ENCODE measurements around the gene IL12RB2. TPM values are rescaled to one million over a fixed set of nuclear protein-coding genes. Genes with fewer than 3 reads are reported as not detected.

The IL12RB2 gene
- total and polyA plus RNA-seq, 2 donors (not counting 3 experiments of a cell fraction or from before 2014, with no cell fraction given), result 0.42 TPM; not detected in 1

DNA sequence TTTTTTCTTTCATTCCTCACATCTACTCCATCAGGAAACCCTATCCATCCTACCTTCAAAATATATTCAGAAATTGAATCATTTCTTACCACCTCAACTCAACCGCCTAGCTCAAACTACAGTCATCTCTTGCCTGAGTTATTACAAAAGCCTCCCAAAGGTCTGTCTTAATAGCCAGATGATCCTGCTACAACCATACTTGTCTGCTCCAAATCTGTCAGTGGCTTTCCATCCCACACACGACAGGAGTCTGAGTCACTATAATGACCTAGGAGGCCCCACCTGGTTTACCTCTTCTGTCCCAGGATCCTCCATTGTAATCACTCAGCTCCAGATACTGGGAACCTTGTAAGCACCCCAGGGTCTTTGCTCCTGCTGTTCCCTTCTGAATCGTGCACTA lies 37.1 kb upstream of the IL12RB2 start:
- H3K9me1 ChIP-seq (replicated peaks; ENCODE audit: control insufficient read depth, extremely low read depth, insufficient read depth, low read length), result no peaks in the 10 kb centered on the region
- no peak overlapping the region for H3K9ac ChIP-seq (replicated peaks; ENCODE audit: extremely low read depth, insufficient read depth, low read length)
- POLR2A ChIA-PET, result no interaction called here
- H3K79me2 ChIP-seq (ENCODE audit: control insufficient read depth, insufficient read depth, low read length), result no peaks in the 10 kb centered on the region
- dilution Hi-C loops (cut with MboI; ENCODE audit: extremely low pct_ligation_motif_present, low sequenced_read_pairs) (no loop called here), intact Hi-C loops (cut with micrococcal nuclease) (no loop called here)
- H3K4me3 ChIP-seq (replicated peaks in 1 of 3; ENCODE audit: insufficient read depth in 1 of 3, low read depth in 1 of 3, low read length in 3 of 3), result no peak overlapping the region
- H4K20me1 ChIP-seq (replicated peaks; ENCODE audit: control insufficient read depth, extremely low read depth, insufficient read depth, low read length), result no peaks in the 10 kb centered on the region
- H3K4me1 ChIP-seq (ENCODE audit: control insufficient read depth, extremely low read depth, insufficient read depth, low read length), result peaks cover 4% of the 10 kb centered on the region
- DNase-seq (ENCODE audit: low read depth, low spot score), result no peak
- FAIRE-seq, result no peak
- H2AFZ ChIP-seq (ENCODE audit: low read depth, low read length), result no peak overlapping the region
- H3K27ac ChIP-seq (ENCODE audit: insufficient read depth, low read depth, low read length), result no peak overlapping the region
- no peaks in the 10 kb centered on the region for H3K36me3 ChIP-seq (ENCODE audit: control insufficient read depth in 2 of 2, extremely low read depth in 1 of 2, insufficient read depth in 2 of 2, low read length in 2 of 2)
- CTCF ChIA-PET, result no interaction called here
- no peak for TF ChIP-seq GATA2 (IDR thresholded peaks at IDR 0.05; ENCODE audit: insufficient read depth, insufficient read length, low read depth, low read length)
- no peak for TF ChIP-seq MAX (IDR thresholded peaks at IDR 0.05; ENCODE audit: insufficient read depth, insufficient read length)
- no peak for TF ChIP-seq FOS (IDR thresholded peaks at IDR 0.05; ENCODE audit: borderline replicate concordance, insufficient read depth, low read length)
- TF ChIP-seq POLR2A (IDR thresholded peaks at IDR 0.05; ENCODE audit: low read depth, low read length), result no peak
- TF ChIP-seq JUN (IDR thresholded peaks at IDR 0.05; ENCODE audit: borderline replicate concordance, insufficient read depth, insufficient read length, low read depth), result no peak
- TF ChIP-seq MYC (IDR thresholded peaks at IDR 0.05; ENCODE audit: low read depth, low read length), result no peak
- TF ChIP-seq POLR2AphosphoS5 (IDR thresholded peaks at IDR 0.05; ENCODE audit: insufficient read depth, low read depth, low read length), result no peak
- TF ChIP-seq EZH2 (IDR thresholded peaks at IDR 0.05; ENCODE audit: borderline replicate concordance, low read depth, low read length, severe bottlenecking), result no peak
- TF ChIP-seq CTCF (IDR thresholded peaks at IDR 0.05; ENCODE audit: extremely low read depth in 1 of 2, insufficient read depth in 1 of 2, low read depth in 1 of 2, low read length in 2 of 2), result no peak
- no peak overlapping the region for H3K4me2 ChIP-seq (ENCODE audit: insufficient read depth, low read length)
- peaks cover 0 to 6% of the 10 kb centered on the region in 2 experiments for H3K27me3 ChIP-seq (ENCODE audit: control insufficient read depth in 2 of 2, insufficient read depth in 2 of 2, low read length in 2 of 2)
- no TSS peak for BruUV-seq (replicated peaks)
- no peaks in the 10 kb centered on the region for H3K9me3 ChIP-seq (replicated peaks; ENCODE audit: control insufficient read depth, insufficient read depth, low read length)

Data from endothelial cell of umbilical vein (primary cell).